Duodenal mucosa (tissue), 2 donors: ENCODE results near the gene TOGARAM1.

Experiments
- H3K27ac ChIP-seq: one replicate; pipeline ENCODE4 v1.7.0; 2013; ENCODE audit warnings: low read depth, low read length
- H3K27me3 ChIP-seq, 2 donors: one replicate each; pipeline ENCODE4 v1.7.0; 2013; ENCODE audit warnings: low read length in 2 of 2, control low read depth in 1 of 2; ENCODE audit not compliant: insufficient read depth in 2 of 2, control insufficient read depth in 1 of 2
- H3K36me3 ChIP-seq, 2 donors: one replicate each; pipeline ENCODE4 v1.7.0; 2013; ENCODE audit warnings: low read length in 2 of 2, control low read depth in 1 of 2; ENCODE audit not compliant: insufficient read depth in 2 of 2, control insufficient read depth in 1 of 2
- H3K4me1 ChIP-seq, 2 donors: one replicate each; pipeline ENCODE4 v1.7.0; 2013; ENCODE audit warnings: low read length in 2 of 2, control low read depth in 1 of 2; ENCODE audit not compliant: insufficient read depth in 2 of 2, control insufficient read depth in 1 of 2
- H3K4me3 ChIP-seq, 2 donors: one replicate each; pipeline ENCODE4 v1.7.0; 2013; ENCODE audit warnings: low read length in 2 of 2, low read depth in 1 of 2
- H3K9ac ChIP-seq, 2 donors: one replicate each; pipeline ENCODE4 v1.7.0; 2013; ENCODE audit warnings: low read length in 2 of 2, low read depth in 1 of 2
- H3K9me3 ChIP-seq, 2 donors: one replicate each; pipeline ENCODE4 v1.7.0; 2013; ENCODE audit warnings: low read length in 2 of 2, control low read depth in 1 of 2; ENCODE audit not compliant: control insufficient read depth in 1 of 2

TOGARAM1 gene, protein sequence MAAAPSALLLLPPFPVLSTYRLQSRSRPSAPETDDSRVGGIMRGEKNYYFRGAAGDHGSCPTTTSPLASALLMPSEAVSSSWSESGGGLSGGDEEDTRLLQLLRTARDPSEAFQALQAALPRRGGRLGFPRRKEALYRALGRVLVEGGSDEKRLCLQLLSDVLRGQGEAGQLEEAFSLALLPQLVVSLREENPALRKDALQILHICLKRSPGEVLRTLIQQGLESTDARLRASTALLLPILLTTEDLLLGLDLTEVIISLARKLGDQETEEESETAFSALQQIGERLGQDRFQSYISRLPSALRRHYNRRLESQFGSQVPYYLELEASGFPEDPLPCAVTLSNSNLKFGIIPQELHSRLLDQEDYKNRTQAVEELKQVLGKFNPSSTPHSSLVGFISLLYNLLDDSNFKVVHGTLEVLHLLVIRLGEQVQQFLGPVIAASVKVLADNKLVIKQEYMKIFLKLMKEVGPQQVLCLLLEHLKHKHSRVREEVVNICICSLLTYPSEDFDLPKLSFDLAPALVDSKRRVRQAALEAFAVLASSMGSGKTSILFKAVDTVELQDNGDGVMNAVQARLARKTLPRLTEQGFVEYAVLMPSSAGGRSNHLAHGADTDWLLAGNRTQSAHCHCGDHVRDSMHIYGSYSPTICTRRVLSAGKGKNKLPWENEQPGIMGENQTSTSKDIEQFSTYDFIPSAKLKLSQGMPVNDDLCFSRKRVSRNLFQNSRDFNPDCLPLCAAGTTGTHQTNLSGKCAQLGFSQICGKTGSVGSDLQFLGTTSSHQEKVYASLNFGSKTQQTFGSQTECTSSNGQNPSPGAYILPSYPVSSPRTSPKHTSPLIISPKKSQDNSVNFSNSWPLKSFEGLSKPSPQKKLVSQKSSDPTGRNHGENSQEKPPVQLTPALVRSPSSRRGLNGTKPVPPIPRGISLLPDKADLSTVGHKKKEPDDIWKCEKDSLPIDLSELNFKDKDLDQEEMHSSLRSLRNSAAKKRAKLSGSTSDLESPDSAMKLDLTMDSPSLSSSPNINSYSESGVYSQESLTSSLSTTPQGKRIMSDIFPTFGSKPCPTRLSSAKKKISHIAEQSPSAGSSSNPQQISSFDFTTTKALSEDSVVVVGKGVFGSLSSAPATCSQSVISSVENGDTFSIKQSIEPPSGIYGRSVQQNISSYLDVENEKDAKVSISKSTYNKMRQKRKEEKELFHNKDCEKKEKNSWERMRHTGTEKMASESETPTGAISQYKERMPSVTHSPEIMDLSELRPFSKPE (N-terminal part only)

DNA sequence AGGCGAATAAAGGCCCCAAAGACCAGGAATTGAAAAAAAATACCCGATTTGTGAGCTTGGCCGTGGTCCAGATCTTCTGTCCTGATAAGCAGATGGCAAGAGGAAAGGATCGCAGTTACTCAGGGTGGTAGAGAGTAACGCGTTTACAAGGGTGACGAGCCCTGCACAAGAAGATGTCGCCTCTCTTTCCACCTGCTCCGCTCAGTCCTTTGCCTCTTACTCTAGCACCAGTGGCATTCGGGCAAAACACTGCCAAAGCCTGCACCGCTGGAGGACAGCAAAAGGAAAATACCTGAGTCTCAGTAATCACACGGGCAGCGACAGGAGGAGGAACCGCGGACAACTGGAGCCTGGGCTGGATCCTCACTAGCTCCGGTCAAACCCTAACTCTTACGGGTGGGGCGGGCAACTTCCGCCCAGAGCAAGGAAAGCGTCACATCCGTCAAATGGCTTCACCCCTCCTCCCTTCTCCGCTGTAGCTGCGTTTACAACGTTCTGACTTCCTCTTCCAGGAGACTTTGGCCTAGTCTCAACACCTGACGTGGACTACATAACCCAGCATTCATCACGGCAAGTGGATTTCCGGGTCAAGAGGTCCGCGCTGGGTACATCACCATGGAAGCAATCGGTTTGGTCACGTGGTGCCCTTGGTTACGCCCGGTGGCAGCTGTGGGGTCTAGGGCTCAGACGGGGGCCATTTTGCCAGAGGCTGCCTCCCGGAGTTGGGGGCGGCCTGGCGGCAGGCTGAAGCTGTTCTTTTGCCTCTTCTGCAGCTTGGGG, at the start of gene TOGARAM1, which contains the start of gene KLHL28:
Gene TOGARAM1 (plus strand): TSS at position 637 of the 780 bp plus-strand sequence. CDS start 232 bp downstream, outside the sequence.
Gene KLHL28 (minus strand): TSS at position 394 of the 780 bp plus-strand sequence. CDS start 16,019 bp downstream, outside the sequence.
- no peaks in the 10 kb centered on the region for H3K27me3 ChIP-seq
- H3K36me3 ChIP-seq, result no peaks in the 10 kb centered on the region
- no peaks in the 10 kb centered on the region for H3K9me3 ChIP-seq
- peak within 1 kb of the TSS; percentile 98 to 99 for H3K9ac ChIP-seq
- peak within 1 kb of the TSS; percentile 96 for H3K27ac ChIP-seq
- peak within 1 kb of the TSS; percentile 99 to 100 for H3K4me3 ChIP-seq
- H3K4me1 ChIP-seq, result peaks cover 32 to 41% of the 10 kb centered on the region in 2 donors

DNA sequence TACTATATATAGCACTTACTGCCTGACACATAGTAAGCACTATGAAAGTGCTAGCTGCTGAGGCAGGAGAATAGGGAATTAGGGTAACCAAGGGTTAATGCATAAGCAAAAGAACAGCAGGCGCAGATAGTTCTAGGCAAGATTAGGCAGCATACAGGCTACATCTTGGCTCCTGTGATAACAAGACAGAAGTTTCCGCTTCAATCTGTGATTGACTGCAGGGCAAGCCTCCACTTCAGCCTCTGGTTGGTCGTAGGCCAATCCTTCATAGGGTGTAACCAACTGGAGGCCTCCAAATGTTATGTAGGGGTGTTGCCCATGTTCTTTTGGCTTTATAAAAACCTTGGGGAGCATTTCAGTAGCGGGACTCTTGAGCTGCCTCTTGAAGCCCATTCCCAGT, 47.1 kb upstream of the TOGARAM1 start:
- H3K36me3 ChIP-seq, result no peaks in the 10 kb centered on the region
- no peak overlapping the region for H3K27ac ChIP-seq
- no peak overlapping the region for H3K9ac ChIP-seq
- H3K9me3 ChIP-seq, result no peaks in the 10 kb centered on the region
- H3K4me1 ChIP-seq, result no peaks in the 10 kb centered on the region
- peaks cover 7 to 15% of the 10 kb centered on the region in 2 donors for H3K27me3 ChIP-seq
- no peak overlapping the region for H3K4me3 ChIP-seq

DNA sequence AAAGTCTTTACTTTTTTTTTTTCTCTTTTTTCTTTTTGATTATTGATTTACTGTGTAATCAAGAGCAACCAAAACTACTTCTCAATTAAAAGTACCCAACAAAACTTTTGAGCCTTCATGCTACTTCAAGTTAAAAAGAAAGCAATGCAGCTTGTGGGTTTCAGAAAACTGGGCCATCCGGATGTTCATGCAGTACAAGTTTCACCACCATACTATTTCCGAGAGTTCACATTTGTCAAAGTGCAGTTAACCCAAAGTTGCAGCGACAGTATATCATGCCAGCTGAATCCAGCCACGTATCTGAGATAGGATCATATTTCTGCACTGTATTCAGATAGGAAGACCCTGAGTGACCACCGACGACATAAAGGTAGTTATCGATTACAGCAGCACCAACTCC, 33.2 kb upstream of the TOGARAM1 start:
- Histone ChIP-seq H3K9me3 (no peaks in the 10 kb centered on the region), H3K4me3 (no peak overlapping the region), H3K4me1 (no peaks in the 10 kb centered on the region), H3K9ac (no peak overlapping the region), H3K36me3 (no peaks in the 10 kb centered on the region), H3K27me3 (no peaks in the 10 kb centered on the region), H3K27ac (no peak overlapping the region)

DNA sequence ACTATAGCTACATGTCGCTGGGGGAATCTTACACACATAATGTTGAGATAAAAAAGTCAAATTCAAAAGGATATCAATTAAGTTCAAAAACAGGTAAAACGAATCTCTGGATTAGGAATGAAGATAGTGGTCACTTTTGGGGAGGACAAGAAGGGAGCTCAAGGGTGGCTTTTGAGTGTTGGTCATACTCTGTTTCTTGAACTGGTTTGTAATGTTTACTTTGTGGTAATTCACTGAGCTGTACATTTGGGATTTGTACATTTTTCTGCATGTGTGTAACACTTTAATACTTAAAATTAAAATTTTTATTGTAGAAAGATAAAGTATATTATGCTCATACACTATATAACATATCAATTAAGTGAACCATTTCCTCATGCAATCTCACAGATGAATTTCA, 26.8 kb upstream of the TOGARAM1 start:
- Histone ChIP-seq H3K36me3 (peaks cover 26 to 28% of the 10 kb centered on the region in 2 donors), H3K4me1 (no peaks in the 10 kb centered on the region)

DNA sequence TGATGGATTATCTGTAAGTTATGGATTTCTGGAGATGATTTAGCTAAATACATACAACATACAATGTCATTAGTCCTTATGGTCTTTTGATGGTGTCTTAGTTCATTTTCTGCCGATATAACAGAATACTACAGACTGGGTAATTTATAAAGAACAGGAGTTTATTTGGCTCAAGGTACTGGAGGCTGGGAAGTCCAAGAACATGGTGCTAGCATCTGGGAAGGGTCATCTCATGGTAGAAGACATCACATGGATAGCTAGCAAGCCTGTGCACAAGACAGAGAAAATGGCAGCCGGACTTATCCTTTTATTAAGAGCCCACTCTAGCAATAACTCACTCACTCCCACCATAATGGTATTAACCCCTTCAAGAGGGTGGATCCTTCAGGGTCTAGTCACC, 24.4 kb upstream of the TOGARAM1 start:
- H3K4me3 ChIP-seq, result no peak overlapping the region
- H3K27me3 ChIP-seq, result no peaks in the 10 kb centered on the region
- H3K4me1 ChIP-seq, result no peaks in the 10 kb centered on the region
- H3K27ac ChIP-seq, result no peak overlapping the region
- H3K9me3 ChIP-seq, result peaks cover 0 to 5% of the 10 kb centered on the region in 2 donors
- H3K36me3 ChIP-seq, result peaks cover 28 to 33% of the 10 kb centered on the region in 2 donors
- no peak overlapping the region for H3K9ac ChIP-seq

More for the DNA sequence above, 26.8 kb upstream of the TOGARAM1 start:
- Histone ChIP-seq H3K9me3 (peaks cover 0 to 4% of the 10 kb centered on the region in 2 donors), H3K4me3 (no peak overlapping the region), H3K9ac (no peak overlapping the region), H3K27me3 (no peaks in the 10 kb centered on the region), H3K27ac (no peak overlapping the region)

DNA sequence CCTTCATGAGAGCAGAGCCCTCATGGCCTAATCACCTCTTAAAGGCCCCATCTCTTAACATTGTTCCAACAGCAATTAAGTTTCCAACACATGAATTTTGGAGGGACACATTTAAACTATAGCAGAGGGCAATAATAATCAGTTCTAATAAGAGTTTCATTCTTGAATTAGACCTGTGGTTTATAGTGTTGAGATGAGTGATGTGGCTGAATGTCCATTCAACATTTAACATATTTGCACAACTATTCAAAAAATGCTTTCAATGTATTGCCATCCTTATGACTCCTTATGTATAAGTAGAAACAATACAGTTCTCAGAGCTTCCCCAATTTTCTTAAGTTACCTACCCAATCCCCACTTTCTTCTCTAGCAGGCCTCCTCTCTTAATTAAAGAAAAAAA, 21.8 kb upstream of the TOGARAM1 start:
- Histone ChIP-seq H3K4me1 (no peaks in the 10 kb centered on the region), H3K9me3 (peaks cover 0 to 5% of the 10 kb centered on the region in 2 donors), H3K27me3 (no peaks in the 10 kb centered on the region), H3K36me3 (peaks cover 35 to 37% of the 10 kb centered on the region in 2 donors), H3K4me3 (no peak overlapping the region), H3K27ac (no peak overlapping the region), H3K9ac (no peak overlapping the region)

DNA sequence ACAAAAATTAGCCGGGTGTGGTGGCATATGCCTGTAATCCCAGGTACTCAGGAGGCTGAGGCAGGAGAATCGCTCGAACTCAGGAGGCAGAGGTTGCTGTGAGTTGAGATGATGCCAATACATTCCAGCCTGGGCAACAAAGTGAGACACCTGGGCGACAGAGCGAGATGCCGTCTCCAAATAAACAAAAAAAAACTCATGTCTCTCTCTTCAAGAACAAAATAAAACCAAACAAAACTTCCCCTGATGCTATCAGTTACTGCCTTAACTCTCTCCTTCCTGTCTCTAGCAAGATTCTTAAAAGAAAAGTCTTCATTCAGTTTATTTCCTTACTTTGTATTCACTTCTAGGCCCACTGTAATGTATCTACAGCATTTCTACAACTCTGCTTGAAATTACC, 21.0 kb upstream of the TOGARAM1 start:
- Histone ChIP-seq H3K36me3 (peaks cover 40 to 44% of the 10 kb centered on the region in 2 donors), H3K9ac (no peak overlapping the region)

DNA sequence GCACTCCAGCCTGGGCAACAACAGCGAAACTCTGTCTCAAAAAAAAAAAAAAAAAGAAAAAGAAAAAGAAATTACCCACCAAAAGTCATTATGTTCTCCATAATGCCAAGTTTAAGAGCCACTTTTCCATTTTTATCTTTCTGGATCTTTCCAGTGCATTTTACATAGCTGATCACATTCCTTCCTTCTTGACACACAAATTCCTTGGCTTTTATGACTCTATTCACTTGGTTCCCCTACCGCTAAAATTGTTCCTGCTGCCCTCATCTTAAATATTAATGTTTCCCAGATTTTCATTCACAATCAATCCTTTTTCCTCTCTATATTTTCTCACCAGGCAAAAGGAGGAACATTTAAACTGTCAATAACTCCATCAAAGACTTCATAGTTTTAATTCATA, 20.4 kb upstream of the TOGARAM1 start:
- Histone ChIP-seq H3K9ac (no peak overlapping the region), H3K9me3 (peaks cover 0 to 5% of the 10 kb centered on the region in 2 donors), H3K4me3 (no peak overlapping the region), H3K27ac (no peak overlapping the region), H3K27me3 (no peaks in the 10 kb centered on the region), H3K4me1 (no peaks in the 10 kb centered on the region), H3K36me3 (peaks cover 35 to 45% of the 10 kb centered on the region in 2 donors)

More for the DNA sequence above, 21.0 kb upstream of the TOGARAM1 start:
- peaks cover 0 to 5% of the 10 kb centered on the region in 2 donors for H3K9me3 ChIP-seq
- H3K4me1 ChIP-seq, result no peaks in the 10 kb centered on the region
- H3K27me3 ChIP-seq, result no peaks in the 10 kb centered on the region
- no peak overlapping the region for H3K4me3 ChIP-seq
- H3K27ac ChIP-seq, result no peak overlapping the region

DNA sequence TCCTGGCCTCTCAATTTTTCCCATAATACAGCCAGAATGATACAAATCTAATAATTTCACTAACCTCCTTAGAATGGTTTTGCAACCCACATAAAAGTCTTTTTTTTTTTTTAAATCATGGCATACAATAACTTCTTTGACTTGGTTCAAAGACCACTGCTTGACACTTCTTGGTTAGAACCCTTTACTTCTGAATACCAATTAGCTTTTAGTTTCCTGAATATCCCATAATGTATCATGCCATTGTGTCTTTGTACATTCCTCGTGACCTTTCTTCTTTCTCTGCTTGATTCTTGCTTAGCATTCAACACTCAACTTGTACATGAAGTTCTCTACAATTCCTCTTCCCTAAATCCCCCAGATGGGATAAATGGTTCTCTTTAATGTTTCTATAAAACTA, 19.6 kb upstream of the TOGARAM1 start:
- H3K27me3 ChIP-seq, result no peaks in the 10 kb centered on the region
- peaks cover 33 to 43% of the 10 kb centered on the region in 2 donors for H3K36me3 ChIP-seq
- no peak overlapping the region for H3K4me3 ChIP-seq
- no peak overlapping the region for H3K9ac ChIP-seq
- H3K9me3 ChIP-seq, result peaks cover 0 to 5% of the 10 kb centered on the region in 2 donors
- H3K4me1 ChIP-seq, result no peaks in the 10 kb centered on the region
- H3K27ac ChIP-seq, result no peak overlapping the region
